ENCODE data around the gene MED31.
"Not testable (repeated sequence)": the region's sequence is repeated elsewhere in the genome, so short reads cannot be mapped to it uniquely, and the experiment has no call there.

Gene MED31

GRCh38 chr17:6596511-6596910 is 54.9 kb downstream of the MED31 start:
- Mint-ChIP-seq H3K4me1 (peaks cover 12% of the 10 kb centered on the region), H3K36me3 (ENCODE audit: low read depth) (peaks cover 77% of the 10 kb centered on the region), H3K4me3 (no peak overlapping the region), H3K9me3 (no peaks in the 10 kb centered on the region), H3K27me3 (ENCODE audit: low read depth) (no peaks in the 10 kb centered on the region), H3K27ac (no peak overlapping the region)
- TF ChIP-seq, protein P1, sequence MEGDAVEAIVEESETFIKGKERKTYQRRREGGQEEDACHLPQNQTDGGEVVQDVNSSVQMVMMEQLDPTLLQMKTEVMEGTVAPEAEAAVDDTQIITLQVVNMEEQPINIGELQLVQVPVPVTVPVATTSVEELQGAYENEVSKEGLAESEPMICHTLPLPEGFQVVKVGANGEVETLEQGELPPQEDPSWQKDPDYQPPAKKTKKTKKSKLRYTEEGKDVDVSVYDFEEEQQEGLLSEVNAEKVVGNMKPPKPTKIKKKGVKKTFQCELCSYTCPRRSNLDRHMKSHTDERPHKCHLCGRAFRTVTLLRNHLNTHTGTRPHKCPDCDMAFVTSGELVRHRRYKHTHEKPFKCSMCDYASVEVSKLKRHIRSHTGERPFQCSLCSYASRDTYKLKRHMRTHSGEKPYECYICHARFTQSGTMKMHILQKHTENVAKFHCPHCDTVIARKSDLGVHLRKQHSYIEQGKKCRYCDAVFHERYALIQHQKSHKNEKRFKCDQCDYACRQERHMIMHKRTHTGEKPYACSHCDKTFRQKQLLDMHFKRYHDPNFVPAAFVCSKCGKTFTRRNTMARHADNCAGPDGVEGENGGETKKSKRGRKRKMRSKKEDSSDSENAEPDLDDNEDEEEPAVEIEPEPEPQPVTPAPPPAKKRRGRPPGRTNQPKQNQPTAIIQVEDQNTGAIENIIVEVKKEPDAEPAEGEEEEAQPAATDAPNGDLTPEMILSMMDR (IDR thresholded peaks at IDR 0.05; ENCODE audit: unreplicated experiment in 3 of 3): no peak

DNA sequence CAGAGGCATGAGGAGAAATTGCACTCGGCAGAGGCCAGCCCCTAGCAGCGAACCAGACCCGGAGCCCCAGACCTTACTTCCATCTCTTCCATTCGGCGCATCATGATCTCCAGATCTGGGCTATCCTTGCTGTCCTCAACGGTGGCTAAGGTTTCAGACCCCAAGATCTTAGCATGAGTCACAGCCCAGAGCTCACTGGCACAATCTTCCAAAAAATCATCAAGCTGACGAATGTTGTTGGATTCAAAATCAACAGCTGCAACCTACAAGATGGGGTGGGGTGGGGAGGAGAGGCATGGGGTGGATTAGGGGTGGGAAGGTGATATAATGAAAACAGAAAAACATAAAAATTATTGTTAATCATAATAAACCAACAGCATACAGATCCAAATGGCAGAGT is 55.3 kb downstream of the MED31 start:
- Mint-ChIP-seq H3K36me3 (ENCODE audit: low read depth) (peaks cover 79% of the 10 kb centered on the region), H3K27ac (no peak overlapping the region), H3K4me3 (no peak overlapping the region), H3K4me1 (peaks cover 12% of the 10 kb centered on the region), H3K9me3 (no peaks in the 10 kb centered on the region), H3K27me3 (ENCODE audit: low read depth) (no peaks in the 10 kb centered on the region)
- TF ChIP-seq, protein P1 (IDR thresholded peaks at IDR 0.05; ENCODE audit: unreplicated experiment in 3 of 3): no peak

DNA sequence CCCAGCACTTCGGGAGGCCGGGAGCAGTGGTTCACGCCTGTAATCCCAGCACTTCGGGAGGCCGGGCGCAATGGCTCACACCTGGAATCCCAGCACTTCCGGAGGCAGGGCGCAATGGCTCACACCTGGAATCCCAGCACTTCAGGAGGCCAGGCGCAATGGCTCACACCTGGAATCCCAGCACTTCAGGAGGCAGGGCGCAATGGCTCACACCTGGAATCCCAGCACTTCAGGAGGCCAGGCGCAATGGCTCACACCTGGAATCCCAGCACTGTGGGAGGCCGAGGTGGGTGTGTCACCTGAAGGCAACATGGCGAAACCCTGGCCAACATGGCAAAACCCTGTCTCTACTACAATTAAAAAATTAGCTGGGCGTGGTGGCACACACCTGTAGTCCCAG is 58.0 kb downstream of the MED31 start:
- peaks cover 78% of the 10 kb centered on the region for H3K36me3 Mint-ChIP-seq (ENCODE audit: low read depth)
- H3K4me1 Mint-ChIP-seq; H3K4me3 Mint-ChIP-seq; H3K9me3 Mint-ChIP-seq; H3K27ac Mint-ChIP-seq; H3K27me3 Mint-ChIP-seq (ENCODE audit: low read depth): not testable (repeated sequence)
